Sigmoid colon (tissue), 7 donors: ENCODE measurements around the gene LMNTD1. TPM values are rescaled to one million over a fixed set of nuclear protein-coding genes. Genes with fewer than 3 reads are reported as not detected.

Experiments
- DNase-seq: peaks from one replicate; pipeline ENCODE4 v3.0.0-alpha.2; 2019
- H3K27ac ChIP-seq, 4 donors: fragments of 200-600 bp; sonication (generic); one replicate each; pipeline ENCODE4 v1.5.1; 2016 to 2019; ENCODE audit warnings: mild to moderate bottlenecking in 1 of 4
- H3K27me3 ChIP-seq, 3 donors: fragments of 200-600 bp; sonication (generic); one replicate each; pipeline ENCODE4 v1.5.1; 2019; ENCODE audit warnings: mild to moderate bottlenecking in 1 of 3
- H3K36me3 ChIP-seq, 4 donors: fragments of 200-600 bp; sonication (generic); one replicate each; pipeline ENCODE4 v1.5.1; 2016 to 2019
- H3K4me1 ChIP-seq, 4 donors: fragments of 200-600 bp; sonication (generic); one replicate each; pipeline ENCODE4 v1.5.1; 2017 to 2019
- H3K4me3 ChIP-seq, 4 donors: fragments of 200-600 bp; sonication (generic); one replicate each; pipeline ENCODE4 v1.5.1; 2017 to 2019; ENCODE audit warnings: mild to moderate bottlenecking in 2 of 4, moderate library complexity in 1 of 4
- H3K9me3 ChIP-seq, 4 donors: fragments of 200-600 bp in 3 of 4; sonication (generic) in 3 of 4; one replicate each; pipeline versions ENCODE4 v1.5.1 to v1.6.1; 2013 to 2019
- CTCF ChIP-seq, 4 experiments: fragments of 450-650 bp in 3 of 4; fragments of 200-600 bp in 1 of 4; IDR thresholded peaks; one replicate each; pipeline ENCODE4 v1.5.1; 2016 to 2019; ENCODE audit warnings: antibody characterized with exemption in 4 of 4, mild to moderate bottlenecking in 3 of 4, moderate library complexity in 2 of 4
- EP300 ChIP-seq, 4 donors: sonication (generic); formaldehyde crosslinking; IDR thresholded peaks; one replicate each; pipeline ENCODE4 v1.6.1; 2017; ENCODE audit warnings: antibody characterized with exemption in 4 of 4
- POLR2A ChIP-seq, 2 donors: fragments of 450-650 bp; IDR thresholded peaks; one replicate each; pipeline ENCODE4 v1.6.1; 2016; ENCODE audit warnings: antibody characterized with exemption in 2 of 2, mild to moderate bottlenecking in 2 of 2, moderate library complexity in 2 of 2
- POLR2AphosphoS5 ChIP-seq, 4 donors: sonication (generic); formaldehyde crosslinking; IDR thresholded peaks; one replicate each; pipeline ENCODE4 v1.6.1; 2017; ENCODE audit warnings: antibody characterized with exemption in 4 of 4
- WGBS, 2 donors: extraction: QIAGEN DNeasy Blood & Tissue Kit; methylation state at CpG; one replicate each; pipeline ENCODE4 v1.1.7; 2013; 5-methylcytosine and 5-hydroxymethylcytosine counted together
- intact Hi-C: fragments of 100-400 bp; cut with DNase I; formaldehyde crosslinking; loops from one replicate; pipeline ENCODE4 v1.15.1; 2023
- polyA plus RNA-seq, 3 donors: library from polyadenylated mRNA; stranded (reverse); fragments of 200-250 nt; gene quantifications; one replicate each; pipeline ENCODE4 v1.2.3, GENCODE V29; 2013
- total RNA-seq, 4 donors: library from RNA; depleted of rRNA; stranded (reverse); fragments of >200 nt; gene quantifications; one replicate each; pipeline ENCODE4 v1.1.0, GENCODE V29; 2016
- donor health status: healthy with polysubstance abuse.
- donor health status: Bipolar disorder and iron deficiency.
- donor health status: healthy.

The LMNTD1 gene
- total and polyA plus RNA-seq, 7 donors = 1.5 to 1.9 TPM; not detected in 5

GRCh38 chr12:25518512-25518911 is 34.6 kb downstream of the LMNTD1 start:
- WGBS, 2 donors = 78 to 81% methylated on average over 5 of the region's 5 CpGs
- no peaks in the 10 kb centered on the region for H3K27me3 ChIP-seq
- TF ChIP-seq CTCF (IDR thresholded peaks at IDR 0.05) (no peak), EP300 (IDR thresholded peaks at IDR 0.05) (no peak), POLR2A (IDR thresholded peaks at IDR 0.05) (no peak), POLR2AphosphoS5 (IDR thresholded peaks at IDR 0.05) (no peak)
- H3K4me1 ChIP-seq = no peaks in the 10 kb centered on the region
- H3K9me3 ChIP-seq = no peaks in the 10 kb centered on the region
- no peak overlapping the region for H3K4me3 ChIP-seq
- intact Hi-C loops = no loop called here
- no peak overlapping the region for H3K27ac ChIP-seq
- H3K36me3 ChIP-seq = no peaks in the 10 kb centered on the region
- DNase-seq = no peak

GRCh38 chr12:25504744-25505143 is 48.3 kb downstream of the LMNTD1 start:
- Histone ChIP-seq H3K9me3 (no peaks in the 10 kb centered on the region), H3K36me3 (no peaks in the 10 kb centered on the region), H3K4me3 (no peak overlapping the region), H3K27ac (no peak overlapping the region), H3K27me3 (no peaks in the 10 kb centered on the region), H3K4me1 (no peaks in the 10 kb centered on the region)
- 90 to 92% methylated on average over 1 of the region's 1 CpG for WGBS, 2 donors
- TF ChIP-seq EP300 (IDR thresholded peaks at IDR 0.05) (no peak), CTCF (IDR thresholded peaks at IDR 0.05) (no peak), POLR2AphosphoS5 (IDR thresholded peaks at IDR 0.05) (no peak), POLR2A (IDR thresholded peaks at IDR 0.05) (no peak)
- intact Hi-C loops = no loop called here
- no peak for DNase-seq

- H3K4me3 ChIP-seq = no peak overlapping the region
- no peaks in the 10 kb centered on the region for H3K36me3 ChIP-seq
- H3K9me3 ChIP-seq = no peaks in the 10 kb centered on the region
- no peak overlapping the region for H3K27ac ChIP-seq
- TF ChIP-seq EP300 (IDR thresholded peaks at IDR 0.05) (no peak), CTCF (IDR thresholded peaks at IDR 0.05) (no peak), POLR2AphosphoS5 (IDR thresholded peaks at IDR 0.05) (no peak), POLR2A (IDR thresholded peaks at IDR 0.05) (no peak)
- no peak for DNase-seq
- intact Hi-C loops = no loop called here
- H3K27me3 ChIP-seq = no peaks in the 10 kb centered on the region
- no peaks in the 10 kb centered on the region for H3K4me1 ChIP-seq
Observed at GRCh38 chr12:25503666-25504065, 49.4 kb downstream of the LMNTD1 start.

- H3K4me3 ChIP-seq = no peak overlapping the region
- TF ChIP-seq POLR2A (IDR thresholded peaks at IDR 0.05) (no peak), EP300 (IDR thresholded peaks at IDR 0.05) (no peak), POLR2AphosphoS5 (IDR thresholded peaks at IDR 0.05) (no peak), CTCF (IDR thresholded peaks at IDR 0.05) (no peak)
- 69 to 88% methylated on average over 1 of the region's 1 CpG for WGBS, 2 donors
- no peak overlapping the region for H3K27ac ChIP-seq
- H3K4me1 ChIP-seq = no peaks in the 10 kb centered on the region
- no peak for DNase-seq
- intact Hi-C loops = no loop called here
- H3K36me3 ChIP-seq = no peaks in the 10 kb centered on the region
- H3K27me3 ChIP-seq = no peaks in the 10 kb centered on the region
- H3K9me3 ChIP-seq = peaks cover 0 to 3% (median 0%) of the 10 kb centered on the region in 4 donors
Observed at GRCh38 chr12:25502596-25502995, 50.5 kb downstream of the LMNTD1 start.

GRCh38 chr12:25502118-25502517 is 51.0 kb downstream of the LMNTD1 start:
- Histone ChIP-seq H3K4me3 (no peak overlapping the region), H3K27me3 (no peaks in the 10 kb centered on the region), H3K36me3 (no peaks in the 10 kb centered on the region), H3K4me1 (no peaks in the 10 kb centered on the region), H3K27ac (no peak overlapping the region), H3K9me3 (peaks cover 0 to 3% (median 0%) of the 10 kb centered on the region in 4 donors)
- 91% methylated on average over 3 of the region's 3 CpGs for WGBS, 2 donors
- no peak for DNase-seq
- TF ChIP-seq EP300 (IDR thresholded peaks at IDR 0.05) (no peak), POLR2AphosphoS5 (IDR thresholded peaks at IDR 0.05) (no peak), POLR2A (IDR thresholded peaks at IDR 0.05) (no peak), CTCF (IDR thresholded peaks at IDR 0.05) (no peak)
- intact Hi-C loops = no loop called here
